CD4-positive, alpha-beta T cell (primary cell): ENCODE results near the gene SYT11. TPM values are rescaled to one million over a fixed set of nuclear protein-coding genes. Genes with fewer than 3 reads are reported as not detected.

Experiments used
- ATAC-seq: fragments of 200-7000 bp; cut with Tn5 transposase; one replicate; pipeline ENCODE4 v1.10.0; 2022; ENCODE audit warnings: mild to moderate bottlenecking; ENCODE audit not compliant: poor library complexity
- CTCF ChIA-PET: fragments of 350-600 bp; sonication (Branson Sonifier 250); formaldehyde crosslinking; loops from one replicate; lab custom pipeline; 2021; ENCODE audit warnings: antibody characterized with exemption, inconsistent platforms; lab: Charles Lee
- POLR2A ChIA-PET: fragments of 350-600 bp; sonication (Branson Sonifier 250); formaldehyde crosslinking; loops from one replicate; lab custom pipeline; 2021; ENCODE audit warnings: antibody characterized with exemption, inconsistent platforms; lab: Charles Lee
- DNase-seq, 14 experiments: peaks; one replicate each; pipeline ENCODE4 v3.0.0-alpha.2; 2013 to 2020; ENCODE audit warnings: mixed read lengths in 2 of 14
- H3K27ac ChIP-seq, 2 donors: one replicate each; pipeline versions ENCODE4 v1.5.1 to v1.7.0; 2013; ENCODE audit warnings: low read length in 2 of 2, low read depth in 1 of 2, mild to moderate bottlenecking in 1 of 2
- H3K27me3 ChIP-seq, 2 experiments: 1 replicate in 1 of 2; 2 replicates in 1 of 2; pipeline versions ENCODE4 v1.6.1 to v1.7.0; 2013; ENCODE audit warnings: low read length in 2 of 2, control low read depth in 1 of 2, mild to moderate bottlenecking in 1 of 2, moderate library complexity in 1 of 2; ENCODE audit not compliant: insufficient read depth in 2 of 2, control insufficient read depth in 1 of 2
- H3K36me3 ChIP-seq: one replicate; pipeline ENCODE4 v1.6.1; 2013; ENCODE audit warnings: low read length, control low read depth; ENCODE audit not compliant: insufficient read depth
- H3K4me1 ChIP-seq: one replicate; pipeline ENCODE4 v1.6.1; 2013; ENCODE audit warnings: low read length, control low read depth; ENCODE audit not compliant: insufficient read depth
- H3K4me3 ChIP-seq: one replicate; pipeline ENCODE4 v1.5.1; 2013; ENCODE audit warnings: mild to moderate bottlenecking, low read length, moderate library complexity
- H3K9me3 ChIP-seq, 2 experiments: 1 replicate in 1 of 2; 2 replicates in 1 of 2; pipeline versions ENCODE4 v1.6.1 to v1.7.0; 2013; ENCODE audit warnings: low read length in 2 of 2, mild to moderate bottlenecking in 2 of 2, control low read depth in 1 of 2, moderate library complexity in 1 of 2; ENCODE audit not compliant: control insufficient read depth in 1 of 2, insufficient read depth in 1 of 2
- H3K27ac Mint-ChIP-seq: one replicate; pipeline ENCODE4 v1.8.0; 2020; ENCODE audit warnings: mixed read lengths
- H3K27me3 Mint-ChIP-seq: one replicate; pipeline ENCODE4 v1.8.0; 2021; ENCODE audit warnings: mixed read lengths
- H3K36me3 Mint-ChIP-seq: one replicate; pipeline ENCODE4 v1.8.0; 2021; ENCODE audit warnings: low read depth, mixed read lengths
- H3K4me1 Mint-ChIP-seq: one replicate; pipeline ENCODE4 v1.8.0; 2021; ENCODE audit warnings: low read depth, mixed read lengths
- H3K4me3 Mint-ChIP-seq: one replicate; pipeline ENCODE4 v1.8.0; 2020; ENCODE audit warnings: mild to moderate bottlenecking, mixed read lengths
- H3K9me3 Mint-ChIP-seq: one replicate; pipeline ENCODE4 v1.8.0; 2020; ENCODE audit warnings: mixed read lengths
- intact Hi-C, 2 experiments: fragments of 100-400 bp; cut with DNase I in 1 of 2; cut with micrococcal nuclease in 1 of 2; formaldehyde crosslinking; loops; one replicate each; pipeline versions ENCODE4 v1.15.1 to v1.9.0; 2023 to 2025; cut with DNase I, micrococcal nuclease
- total RNA-seq, 174 experiments: library from RNA in 2 of 174; stranded (reverse) in 2 of 174; gene quantifications; one replicate each; pipeline ENCODE4 v1.2.3 and lab custom pipeline; 2021 to 2026
- TF ChIP-seq, protein P1 (sequence below): fragments of 200-600 bp; IDR thresholded peaks from one replicate; pipeline ENCODE4 v1.8.0; 2022; ENCODE audit warnings: antibody characterized with exemption, mild to moderate bottlenecking

SYT11 gene
- total RNA-seq, 2 experiments from 2014 or later = 6.1 to 6.3 TPM

DNA sequence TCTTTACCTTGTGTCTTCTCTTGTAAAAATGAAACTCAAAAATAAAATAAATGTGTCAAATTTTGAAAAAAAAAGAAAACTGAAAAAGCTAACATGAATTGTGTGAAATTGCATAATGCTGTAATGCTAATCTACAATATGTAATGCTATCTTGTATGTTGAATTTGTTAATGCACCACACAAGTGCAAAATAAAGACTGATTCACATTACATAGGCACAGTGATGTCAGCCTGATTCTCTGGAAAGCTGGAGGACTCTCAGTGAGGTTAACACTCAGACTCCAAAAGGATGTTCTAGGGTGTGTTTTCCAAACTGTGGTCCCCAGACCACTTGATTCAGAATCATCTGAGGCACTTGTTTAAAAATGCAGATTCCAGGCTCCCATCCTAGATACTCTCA lies 25.6 kb downstream of the SYT11 start:
- CTCF ChIA-PET = no interaction called here
- no peaks in the 10 kb centered on the region for H3K27me3 ChIP-seq
- H3K36me3 ChIP-seq = peaks cover 12% of the 10 kb centered on the region
- TF ChIP-seq, protein P1, sequence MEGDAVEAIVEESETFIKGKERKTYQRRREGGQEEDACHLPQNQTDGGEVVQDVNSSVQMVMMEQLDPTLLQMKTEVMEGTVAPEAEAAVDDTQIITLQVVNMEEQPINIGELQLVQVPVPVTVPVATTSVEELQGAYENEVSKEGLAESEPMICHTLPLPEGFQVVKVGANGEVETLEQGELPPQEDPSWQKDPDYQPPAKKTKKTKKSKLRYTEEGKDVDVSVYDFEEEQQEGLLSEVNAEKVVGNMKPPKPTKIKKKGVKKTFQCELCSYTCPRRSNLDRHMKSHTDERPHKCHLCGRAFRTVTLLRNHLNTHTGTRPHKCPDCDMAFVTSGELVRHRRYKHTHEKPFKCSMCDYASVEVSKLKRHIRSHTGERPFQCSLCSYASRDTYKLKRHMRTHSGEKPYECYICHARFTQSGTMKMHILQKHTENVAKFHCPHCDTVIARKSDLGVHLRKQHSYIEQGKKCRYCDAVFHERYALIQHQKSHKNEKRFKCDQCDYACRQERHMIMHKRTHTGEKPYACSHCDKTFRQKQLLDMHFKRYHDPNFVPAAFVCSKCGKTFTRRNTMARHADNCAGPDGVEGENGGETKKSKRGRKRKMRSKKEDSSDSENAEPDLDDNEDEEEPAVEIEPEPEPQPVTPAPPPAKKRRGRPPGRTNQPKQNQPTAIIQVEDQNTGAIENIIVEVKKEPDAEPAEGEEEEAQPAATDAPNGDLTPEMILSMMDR = no peak
- H3K36me3 Mint-ChIP-seq = no peaks in the 10 kb centered on the region
- no peak overlapping the region for H3K27ac ChIP-seq
- POLR2A ChIA-PET = no interaction called here
- DNase-seq = no peak
- H3K4me3 Mint-ChIP-seq = no peak overlapping the region
- H3K4me1 ChIP-seq = no peaks in the 10 kb centered on the region
- no peak overlapping the region for H3K27ac Mint-ChIP-seq
- H3K9me3 ChIP-seq = no peaks in the 10 kb centered on the region
- no peak for ATAC-seq
- no peaks in the 10 kb centered on the region for H3K9me3 Mint-ChIP-seq
- no peak overlapping the region for H3K4me3 ChIP-seq
- H3K4me1 Mint-ChIP-seq = no peaks in the 10 kb centered on the region
- H3K27me3 Mint-ChIP-seq = no peaks in the 10 kb centered on the region
- intact Hi-C loops = no loop called here

DNA sequence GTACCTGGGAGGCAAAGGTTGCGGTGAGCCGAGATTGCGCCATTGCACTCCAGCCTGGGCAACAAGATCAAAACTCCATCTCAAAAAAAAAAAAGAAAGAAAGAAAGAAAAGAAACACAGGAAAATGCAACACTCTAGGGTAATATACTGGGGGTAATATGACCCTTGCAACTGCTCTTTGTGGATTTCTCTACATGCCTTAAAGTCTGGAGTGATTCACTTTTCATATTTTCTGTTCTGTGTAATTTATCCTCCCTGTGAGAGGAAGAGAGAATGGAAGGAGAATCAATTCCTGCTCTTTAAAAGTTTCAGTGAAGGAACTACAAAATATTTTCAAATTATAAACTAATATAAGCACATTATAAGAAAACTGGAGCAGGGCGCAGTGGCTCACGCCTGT lies 29.1 kb downstream of the SYT11 start:
- Mint-ChIP-seq H3K4me3 (no peak overlapping the region), H3K9me3 (no peaks in the 10 kb centered on the region), H3K27me3 (no peaks in the 10 kb centered on the region), H3K4me1 (peaks cover 10% of the 10 kb centered on the region), H3K27ac (no peak overlapping the region), H3K36me3 (no peaks in the 10 kb centered on the region)
- POLR2A ChIA-PET = no interaction called here
- no peaks in the 10 kb centered on the region for H3K36me3 ChIP-seq
- no peak for ATAC-seq
- no peak overlapping the region for H3K4me3 ChIP-seq
- no peaks in the 10 kb centered on the region for H3K27me3 ChIP-seq
- no peaks in the 10 kb centered on the region for H3K9me3 ChIP-seq
- intact Hi-C loops = no loop called here
- H3K27ac ChIP-seq = no peak overlapping the region
- TF ChIP-seq, protein P1 = no peak
- H3K4me1 ChIP-seq = peaks cover 7% of the 10 kb centered on the region
- DNase-seq = no peak
- CTCF ChIA-PET = no interaction called here

DNA sequence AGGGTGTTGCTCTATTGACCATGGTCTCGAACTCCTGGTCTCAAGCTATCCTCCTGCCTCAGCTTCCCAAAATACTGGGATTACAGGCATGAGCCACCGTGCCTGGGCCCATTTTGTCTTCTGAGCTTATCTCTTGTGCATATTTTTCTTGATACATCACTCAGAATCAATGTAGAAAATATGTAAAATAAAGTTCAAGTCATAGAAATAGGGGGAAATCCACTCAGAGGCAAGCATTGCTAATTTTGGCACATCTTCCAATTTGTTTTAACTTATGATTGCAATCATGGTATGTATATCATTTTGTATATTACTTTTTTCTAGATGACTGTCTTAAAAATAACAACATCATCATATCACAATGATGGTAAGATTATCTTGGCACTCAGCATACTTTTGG lies 30.2 kb downstream of the SYT11 start:
- Mint-ChIP-seq H3K27me3 (no peaks in the 10 kb centered on the region), H3K9me3 (no peaks in the 10 kb centered on the region), H3K27ac (no peak overlapping the region), H3K4me3 (no peak overlapping the region), H3K36me3 (no peaks in the 10 kb centered on the region), H3K4me1 (peaks cover 15% of the 10 kb centered on the region)
- DNase-seq (no peak), ATAC-seq (no peak)
- intact Hi-C loops = no loop called here
- Histone ChIP-seq H3K4me1 (peaks cover 12% of the 10 kb centered on the region), H3K36me3 (no peaks in the 10 kb centered on the region), H3K27ac (no peak overlapping the region), H3K9me3 (no peaks in the 10 kb centered on the region), H3K4me3 (no peak overlapping the region), H3K27me3 (no peaks in the 10 kb centered on the region)
- POLR2A ChIA-PET = no interaction called here
- CTCF ChIA-PET = no interaction called here
- TF ChIP-seq, protein P1 = no peak
